ENCODE data around the gene FUNDC2. TPM values are rescaled to one million over a fixed set of nuclear protein-coding genes. Genes with fewer than 3 reads are reported as not detected.
A peak's percentile ranks its signal among the peaks of the same experiment; 100 is the strongest.

FUNDC2 gene
- total and polyA plus RNA-seq, 2 of the 4 experiments (the other 2 are of a cell fraction): 42.5 to 51.7 TPM

DNA sequence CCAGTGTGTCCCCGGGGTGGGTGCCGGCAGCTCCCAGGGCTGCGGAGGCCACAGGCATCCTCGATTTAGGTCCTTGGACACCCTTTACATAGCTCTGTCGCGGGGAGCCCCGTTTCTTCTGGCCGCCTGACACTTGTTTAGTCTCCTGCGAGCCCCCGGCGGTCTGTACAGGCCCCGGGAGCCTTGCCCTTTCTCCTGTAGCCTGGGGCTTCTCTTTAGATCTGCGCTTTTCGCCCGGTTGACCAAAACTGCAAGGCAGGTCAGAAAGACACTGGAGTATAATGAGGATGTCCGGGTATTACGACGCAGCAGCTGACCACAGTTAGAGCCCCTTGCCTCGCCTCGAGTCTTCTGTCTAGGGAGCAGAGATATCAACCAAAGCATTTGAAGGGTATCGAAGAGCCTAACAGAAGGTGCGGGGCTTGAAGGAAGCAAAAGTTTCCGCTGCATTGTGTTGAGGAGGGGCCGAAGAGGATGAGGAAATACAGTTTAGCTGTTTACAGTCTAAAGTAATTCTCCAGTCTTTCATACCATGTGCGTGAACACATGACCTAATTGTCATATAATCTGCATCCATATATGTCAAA lies 45.1 kb downstream of the FUNDC2 start:
- H3K56ac ChIP-seq (ENCODE audit: extremely low read depth, insufficient read depth, low read length): peak overlapping the region; percentile 52
- peak overlapping the region; percentile 43; the same call in 1 of the 2 replicates for H2AK5ac ChIP-seq (ENCODE audit: low read depth, low read length)
- intact Hi-C loops (cut with micrococcal nuclease): loop anchor here (2.0 to 5.0 kb wide), 2 partner anchors 45 to 89 kb away; partner anchors contain the start of gene FUNDC2
- in situ Hi-C loops (cut with MboI; ENCODE audit: low sequenced_read_pairs): no loop called here
- peak overlapping the region; percentile 67 for H2BK5ac ChIP-seq (ENCODE audit: low read depth, low read length, poor library complexity, severe bottlenecking)
- peak overlapping the region; percentile 95 for H2AFZ ChIP-seq (replicated peaks; ENCODE audit: low read length, poor library complexity)
- H3K36me3 ChIP-seq (ENCODE audit: control insufficient read depth, insufficient read depth, low read length): peaks cover 2% of the 10 kb centered on the region; the same call in 1 of the 2 replicates
- 39% methylated on average over 17 of the region's 25 CpGs; no CpG with 5 or more reads in 1 of the 2 experiments for WGBS, 2 experiments (ENCODE audit: extremely low coverage in 2 of 2, insufficient read length in 1 of 2)
- H3K18ac ChIP-seq (ENCODE audit: low read depth, low read length): no peak overlapping the region
- peak overlapping the region; percentile 50 for H4K91ac ChIP-seq (ENCODE audit: insufficient read depth, low read depth, low read length)
- peak overlapping the region; percentile 55 to 94; a peak in 3 of 4 replicates for H4K8ac ChIP-seq (ENCODE audit: low read depth in 2 of 2, low read length in 2 of 2)
- ChIA-PET CTCF (no interaction called here), POLR2A (ENCODE audit: unreplicated experiment) (no interaction called here)
- H3K27ac ChIP-seq (ENCODE audit: insufficient read depth, low read length): peak overlapping the region; percentile 56
- no TSS peak for BruUV-seq (replicated peaks)
- 0 out of 2 replicates have a peak overlapping the region, but pooled peaks have one; percentile 26 for H2BK120ac ChIP-seq (ENCODE audit: low read depth, low read length)
- no peak for DNase-seq
- peak overlapping the region; percentile 77 for H3K4me2 ChIP-seq (ENCODE audit: low read depth, low read length)
- peak overlapping the region; percentile 94 for H3K14ac ChIP-seq (replicated peaks; ENCODE audit: low read depth, low read length)
- H2AK9ac ChIP-seq (replicated peaks; ENCODE audit: low read depth, low read length, poor library complexity): peak overlapping the region; percentile 67
- H3K27me3 ChIP-seq (ENCODE audit: control insufficient read depth, insufficient read depth, low read length): no peaks in the 10 kb centered on the region
- TF ChIP-seq FOS (IDR thresholded peaks at IDR 0.05; ENCODE audit: low read depth, low read length) (no peak), RAD21 (IDR thresholded peaks at IDR 0.05; ENCODE audit: low read length) (no peak), RFX5 (IDR thresholded peaks at IDR 0.05; ENCODE audit: low read depth, low read length) (no peak), BHLHE40 (IDR thresholded peaks at IDR 0.05; ENCODE audit: low read depth, low read length) (no peak), CHD1 (IDR thresholded peaks at IDR 0.05; ENCODE audit: low read depth, low read length) (no peak), MXI1 (IDR thresholded peaks at IDR 0.05; ENCODE audit: borderline replicate concordance, low read depth, low read length) (no peak), CEBPB (IDR thresholded peaks at IDR 0.05; ENCODE audit: low read depth, low read length) (no peak), NFE2L2 (IDR thresholded peaks at IDR 0.05; ENCODE audit: low read depth, low read length) (no peak), MAFK (IDR thresholded peaks at IDR 0.05; ENCODE audit: low read depth, low read length) (no peak), SMC3 (IDR thresholded peaks at IDR 0.05; ENCODE audit: low read depth, low read length) (no peak)
- TF ChIP-seq, protein P1, sequence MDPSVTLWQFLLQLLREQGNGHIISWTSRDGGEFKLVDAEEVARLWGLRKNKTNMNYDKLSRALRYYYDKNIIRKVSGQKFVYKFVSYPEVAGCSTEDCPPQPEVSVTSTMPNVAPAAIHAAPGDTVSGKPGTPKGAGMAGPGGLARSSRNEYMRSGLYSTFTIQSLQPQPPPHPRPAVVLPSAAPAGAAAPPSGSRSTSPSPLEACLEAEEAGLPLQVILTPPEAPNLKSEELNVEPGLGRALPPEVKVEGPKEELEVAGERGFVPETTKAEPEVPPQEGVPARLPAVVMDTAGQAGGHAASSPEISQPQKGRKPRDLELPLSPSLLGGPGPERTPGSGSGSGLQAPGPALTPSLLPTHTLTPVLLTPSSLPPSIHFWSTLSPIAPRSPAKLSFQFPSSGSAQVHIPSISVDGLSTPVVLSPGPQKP (IDR thresholded peaks at IDR 0.05; ENCODE audit: borderline replicate concordance, low read depth, low read length): no peak
- peaks cover 3% of the 10 kb centered on the region; the same call in 1 of the 2 replicates for H3K4me1 ChIP-seq (ENCODE audit: control insufficient read depth, insufficient read depth, low read length)
- ATAC-seq (ENCODE audit: low read depth): peak; percentile 16
- peak overlapping the region; percentile 79 for H3K9ac ChIP-seq (ENCODE audit: low read depth, low read length)
- H3K4ac ChIP-seq (ENCODE audit: low read depth, low read length): peak overlapping the region; percentile 90
- no peak overlapping the region for H2BK20ac ChIP-seq (ENCODE audit: low read depth, low read length)
- 0 out of 2 replicates have a peak, but pooled peaks cover 2% of the 10 kb centered on the region for H3K9me3 ChIP-seq (ENCODE audit: control insufficient read depth, insufficient read depth, low read length)
- peak overlapping the region; percentile 89; the same call in 1 of the 2 replicates for H3K23ac ChIP-seq (ENCODE audit: low read depth, low read length)
- H3K79me1 ChIP-seq (ENCODE audit: low read depth in 1 of 2, low read length in 2 of 2): peaks cover 7 to 23% of the 10 kb centered on the region in 2 experiments; a peak in 3 of 4 replicates
- H3K4me3 ChIP-seq (ENCODE audit: insufficient read depth, low read depth, low read length): peak overlapping the region; percentile 56
- dilution Hi-C loops (cut with HindIII; ENCODE audit: low sequenced_read_pairs, unreplicated experiment): no loop called here
- no peaks in the 10 kb centered on the region for H4K20me1 ChIP-seq (ENCODE audit: insufficient read depth, low read length)
- H2BK15ac ChIP-seq (ENCODE audit: low read depth, low read length): no peak overlapping the region
- H3K9me1 ChIP-seq (ENCODE audit: insufficient read depth, low read length): no peaks in the 10 kb centered on the region
- 0 out of 2 replicates have a peak overlapping the region, but pooled peaks have one; percentile 13 for H4K5ac ChIP-seq (ENCODE audit: low read depth, low read length)

All from IMR-90 (cell line).